SK-N-SH treated with all-trans-retinoic acid at 6 μM for 48 hours (cell line): ENCODE data around the gene TEX14.

Source experiments
- ATAC-seq: fragments of 200-7000 bp; cut with Tn5 transposase; 3 replicates; pipeline ENCODE4 v1.9.1; 2020; ENCODE audit warnings: mild to moderate bottlenecking, moderate library complexity
- ARNTL ChIP-seq: fragments of 450-650 bp; formaldehyde crosslinking; IDR thresholded peaks from 2 replicates; pipeline ENCODE4 v1.5.0; 2020; ENCODE audit warnings: low read depth, mild to moderate bottlenecking, moderate library complexity, borderline replicate concordance
- BACH2 ChIP-seq: fragments of 250-450 bp; sonication (Bioruptor Pico); IDR thresholded peaks from 2 replicates; pipeline ENCODE4 v1.9.0; 2021; ENCODE audit warnings: mild to moderate bottlenecking, borderline replicate concordance
- CREB5 ChIP-seq: fragments of 250-450 bp; sonication (Bioruptor Pico); IDR thresholded peaks from 2 replicates; pipeline ENCODE4 v1.5.1; 2020; ENCODE audit warnings: low read depth, mild to moderate bottlenecking, moderate library complexity
- CSDC2 ChIP-seq: fragments of 250-450 bp; sonication (Bioruptor Pico); IDR thresholded peaks from 2 replicates; pipeline ENCODE4 v1.5.0; 2020; ENCODE audit warnings: mild to moderate bottlenecking, moderate library complexity
- CSRNP3 ChIP-seq: fragments of 250-450 bp; sonication (Bioruptor Pico); IDR thresholded peaks from 2 replicates; pipeline ENCODE4 v1.5.1; 2021; ENCODE audit warnings: mild to moderate bottlenecking, moderate library complexity
- ESRRG ChIP-seq: fragments of 250-450 bp; sonication (Bioruptor Pico); IDR thresholded peaks from 2 replicates; pipeline ENCODE4 v1.6.1; 2021; ENCODE audit warnings: mild to moderate bottlenecking
- GLIS3 ChIP-seq: fragments of 250-450 bp; sonication (Bioruptor Pico); IDR thresholded peaks from 2 replicates; pipeline ENCODE4 v1.5.0; 2020; ENCODE audit warnings: mild to moderate bottlenecking, moderate library complexity
- ISL1 ChIP-seq: fragments of 250-450 bp; sonication (Bioruptor Pico); IDR thresholded peaks from 2 replicates; pipeline ENCODE4 v2.1.2; 2022; ENCODE audit warnings: mild to moderate bottlenecking, moderate library complexity
- OSR1 ChIP-seq: fragments of 250-450 bp; sonication (Bioruptor Pico); IDR thresholded peaks from 2 replicates; pipeline ENCODE4 v1.8.0; 2022; ENCODE audit warnings: moderate library complexity, mild to moderate bottlenecking, inconsistent platforms
- PATZ1 ChIP-seq: fragments of 250-450 bp; sonication (Bioruptor Pico); IDR thresholded peaks from 2 replicates; pipeline ENCODE4 v1.8.0; 2020; ENCODE audit warnings: mild to moderate bottlenecking, moderate library complexity, borderline replicate concordance
- POU6F1 ChIP-seq: fragments of 250-450 bp; sonication (Bioruptor Pico); IDR thresholded peaks from 2 replicates; pipeline ENCODE4 v1.8.0; 2021; ENCODE audit warnings: low read depth, mild to moderate bottlenecking, moderate library complexity, borderline replicate concordance
- PPARA ChIP-seq: fragments of 250-450 bp; sonication (Bioruptor Pico); IDR thresholded peaks from 2 replicates; pipeline ENCODE4 v1.5.0; 2020; ENCODE audit warnings: mild to moderate bottlenecking, borderline replicate concordance
- RARB ChIP-seq: fragments of 250-450 bp; sonication (Bioruptor Pico); IDR thresholded peaks from 2 replicates; pipeline ENCODE4 v1.8.0; 2021; ENCODE audit warnings: mild to moderate bottlenecking, moderate library complexity
- SNAI2 ChIP-seq: fragments of 250-450 bp; sonication (Bioruptor Pico); IDR thresholded peaks from 2 replicates; pipeline ENCODE4 v1.5.0; 2020; ENCODE audit warnings: mild to moderate bottlenecking, moderate library complexity
- TCF4 ChIP-seq: fragments of 250-450 bp; sonication (Bioruptor Pico); IDR thresholded peaks from 2 replicates; pipeline ENCODE4 v1.8.0; 2021; ENCODE audit warnings: mild to moderate bottlenecking, moderate library complexity, borderline replicate concordance
- ZC3H10 ChIP-seq: fragments of 250-450 bp; sonication (Bioruptor Pico); IDR thresholded peaks from 2 replicates; pipeline ENCODE4 v1.5.1; 2021; ENCODE audit warnings: mild to moderate bottlenecking, moderate library complexity
- ZFP3 ChIP-seq: fragments of 250-450 bp; sonication (Bioruptor Pico); IDR thresholded peaks from 2 replicates; pipeline ENCODE4 v1.5.0; 2020; ENCODE audit warnings: mild to moderate bottlenecking, moderate library complexity
- ZFP30 ChIP-seq: fragments of 450-650 bp; formaldehyde crosslinking; IDR thresholded peaks from 2 replicates; pipeline ENCODE4 v1.5.0; 2022; ENCODE audit warnings: mild to moderate bottlenecking, moderate library complexity
- ZNF565 ChIP-seq: fragments of 450-650 bp; formaldehyde crosslinking; conservative IDR thresholded peaks from 2 replicates; pipeline ENCODE4 v1.5.0; 2020; ENCODE audit warnings: low read depth, mild to moderate bottlenecking, moderate library complexity
- ZNF70 ChIP-seq: fragments of 450-650 bp; formaldehyde crosslinking; IDR thresholded peaks from 2 replicates; pipeline ENCODE4 v1.5.0; 2020; ENCODE audit warnings: mild to moderate bottlenecking, moderate library complexity
- ZNF8 ChIP-seq: fragments of 450-650 bp; formaldehyde crosslinking; IDR thresholded peaks from 2 replicates; pipeline ENCODE4 v1.5.0; 2020; ENCODE audit warnings: mild to moderate bottlenecking, moderate library complexity

The TEX14 gene, protein sequence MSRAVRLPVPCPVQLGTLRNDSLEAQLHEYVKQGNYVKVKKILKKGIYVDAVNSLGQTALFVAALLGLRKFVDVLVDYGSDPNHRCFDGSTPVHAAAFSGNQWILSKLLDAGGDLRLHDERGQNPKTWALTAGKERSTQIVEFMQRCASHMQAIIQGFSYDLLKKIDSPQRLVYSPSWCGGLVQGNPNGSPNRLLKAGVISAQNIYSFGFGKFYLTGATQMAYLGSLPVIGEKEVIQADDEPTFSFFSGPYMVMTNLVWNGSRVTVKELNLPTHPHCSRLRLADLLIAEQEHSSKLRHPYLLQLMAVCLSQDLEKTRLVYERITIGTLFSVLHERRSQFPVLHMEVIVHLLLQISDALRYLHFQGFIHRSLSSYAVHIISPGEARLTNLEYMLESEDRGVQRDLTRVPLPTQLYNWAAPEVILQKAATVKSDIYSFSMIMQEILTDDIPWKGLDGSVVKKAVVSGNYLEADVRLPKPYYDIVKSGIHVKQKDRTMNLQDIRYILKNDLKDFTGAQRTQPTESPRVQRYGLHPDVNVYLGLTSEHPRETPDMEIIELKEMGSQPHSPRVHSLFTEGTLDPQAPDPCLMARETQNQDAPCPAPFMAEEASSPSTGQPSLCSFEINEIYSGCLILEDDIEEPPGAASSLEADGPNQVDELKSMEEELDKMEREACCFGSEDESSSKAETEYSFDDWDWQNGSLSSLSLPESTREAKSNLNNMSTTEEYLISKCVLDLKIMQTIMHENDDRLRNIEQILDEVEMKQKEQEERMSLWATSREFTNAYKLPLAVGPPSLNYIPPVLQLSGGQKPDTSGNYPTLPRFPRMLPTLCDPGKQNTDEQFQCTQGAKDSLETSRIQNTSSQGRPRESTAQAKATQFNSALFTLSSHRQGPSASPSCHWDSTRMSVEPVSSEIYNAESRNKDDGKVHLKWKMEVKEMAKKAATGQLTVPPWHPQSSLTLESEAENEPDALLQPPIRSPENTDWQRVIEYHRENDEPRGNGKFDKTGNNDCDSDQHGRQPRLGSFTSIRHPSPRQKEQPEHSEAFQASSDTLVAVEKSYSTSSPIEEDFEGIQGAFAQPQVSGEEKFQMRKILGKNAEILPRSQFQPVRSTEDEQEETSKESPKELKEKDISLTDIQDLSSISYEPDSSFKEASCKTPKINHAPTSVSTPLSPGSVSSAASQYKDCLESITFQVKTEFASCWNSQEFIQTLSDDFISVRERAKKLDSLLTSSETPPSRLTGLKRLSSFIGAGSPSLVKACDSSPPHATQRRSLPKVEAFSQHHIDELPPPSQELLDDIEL (N-terminal part only)

GRCh38 chr17:58691701-58692238 is at the start of gene TEX14:
Gene TEX14, minus strand, starts transcription at chr17:58692045. Its CDS starts 40,044 bp downstream, at chr17:58652001.
- TF ChIP-seq ZC3H10 (CRISPR knock-in tag) (no peak), ISL1 (CRISPR knock-in tag) (no peak), SNAI2 (no peak), OSR1 (CRISPR knock-in tag) (no peak), ZNF70 (CRISPR knock-in tag) (no peak), ESRRG (CRISPR knock-in tag) (no peak), TCF4 (CRISPR knock-in tag) (no peak), PPARA (CRISPR knock-in tag) (no peak), ZFP3 (CRISPR knock-in tag) (no peak), POU6F1 (CRISPR knock-in tag) (no peak), CREB5 (CRISPR knock-in tag) (no peak), BACH2 (CRISPR knock-in tag) (no peak), ZFP30 (CRISPR knock-in tag) (no peak), ARNTL (no peak), CSDC2 (CRISPR knock-in tag) (no peak), RARB (CRISPR knock-in tag) (no peak)
- TF ChIP-seq, all 23 proteins: peak for 0
- ATAC-seq, result no peak

GRCh38 chr17:58741121-58741625 is 49.3 kb upstream of the TEX14 start:
- TF ChIP-seq OSR1 (CRISPR knock-in tag) (no peak), ZNF8 (CRISPR knock-in tag) (no peak), CSRNP3 (no peak), ZNF565 (no peak), TCF4 (CRISPR knock-in tag) (no peak), PATZ1 (CRISPR knock-in tag) (no peak), PPARA (CRISPR knock-in tag) (no peak), ESRRG (CRISPR knock-in tag) (no peak), GLIS3 (CRISPR knock-in tag) (no peak), POU6F1 (CRISPR knock-in tag) (no peak), BACH2 (CRISPR knock-in tag) (no peak), RARB (CRISPR knock-in tag) (no peak), ZNF70 (CRISPR knock-in tag) (no peak), CSDC2 (CRISPR knock-in tag) (no peak)
- no peak for ATAC-seq
